Measurements from ENCODE around the gene SPOCD1. TPM values are rescaled to one million over a fixed set of nuclear protein-coding genes. Genes with fewer than 3 reads are reported as not detected.

SPOCD1 gene
- polyA plus RNA-seq, 3 donors = not detected

DNA sequence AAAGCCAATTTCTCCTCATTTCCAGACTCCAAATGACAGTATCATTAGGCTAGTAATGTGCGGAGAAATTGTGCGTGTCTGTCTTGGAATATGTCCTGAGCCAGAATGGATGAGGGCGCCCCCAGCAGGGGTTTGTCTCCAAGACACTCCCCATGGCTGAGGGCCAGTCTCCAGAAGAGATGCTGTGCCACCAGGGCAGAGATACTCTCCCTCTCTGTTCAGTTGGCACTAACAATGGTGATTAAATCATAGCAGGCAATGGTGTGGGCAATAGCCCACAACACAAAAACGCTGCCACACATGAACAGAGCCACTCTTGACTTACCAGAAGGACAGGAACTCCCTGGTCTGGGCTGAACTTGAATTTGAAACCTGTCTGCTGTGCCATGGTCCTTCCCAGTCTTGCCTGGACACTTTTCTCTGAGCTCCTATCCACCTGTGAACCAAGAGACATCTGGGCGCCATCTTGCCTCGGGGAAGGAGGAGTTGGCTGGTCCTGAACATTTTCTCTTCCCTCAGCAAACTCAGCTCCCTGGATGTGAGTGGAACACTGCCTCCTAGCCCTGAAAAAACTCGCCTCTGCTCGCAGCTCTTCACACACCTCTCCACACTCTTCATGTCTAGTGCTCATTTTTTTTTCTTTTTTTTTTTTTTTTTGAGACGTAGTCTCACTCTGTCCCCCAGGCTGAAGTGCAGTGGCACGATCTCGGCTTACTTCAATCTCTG, 36.9 kb downstream of the SPOCD1 start:
- peaks cover 0 to 3% (median 0%) of the 10 kb centered on the region in 7 donors for H3K9me3 Mint-ChIP-seq
- no peak overlapping the region for H3K27ac ChIP-seq (ENCODE audit: low read depth in 1 of 2, low read length in 2 of 2)

DNA sequence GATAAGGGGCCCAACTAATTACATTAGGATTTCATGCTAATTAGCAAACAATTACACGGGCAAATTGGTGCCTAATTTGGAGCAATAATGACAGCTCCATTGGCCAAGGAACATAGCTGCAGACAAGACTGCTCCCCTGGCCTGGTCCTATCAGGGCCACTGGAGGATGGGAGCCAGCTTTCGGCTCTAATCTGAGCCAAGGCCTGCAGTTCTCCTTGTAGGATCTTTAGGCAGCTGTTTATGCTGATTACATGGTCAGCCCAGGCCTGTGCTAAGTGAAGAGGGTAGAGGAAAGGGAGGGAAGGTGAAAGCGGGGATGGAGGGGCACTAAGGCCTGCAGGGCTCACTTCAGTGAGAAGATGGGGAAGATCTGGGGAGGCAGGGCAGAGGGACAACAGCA, 39.3 kb downstream of the SPOCD1 start:
- H4K20me1 ChIP-seq (ENCODE audit: insufficient read depth, low read length) = no peaks in the 10 kb centered on the region
- peaks cover 11% of the 10 kb centered on the region for H3K4me1 Mint-ChIP-seq
- H3K27ac Mint-ChIP-seq = no peak overlapping the region
- no peak overlapping the region for H3K4me2 ChIP-seq (replicated peaks; ENCODE audit: extremely low read depth, low read length, poor library complexity, severe bottlenecking)
- H3K9ac ChIP-seq (ENCODE audit: insufficient read depth, low read length, poor library complexity, severe bottlenecking) = no peak overlapping the region
- H3K27me3 Mint-ChIP-seq (ENCODE audit: low read depth in 3 of 3) = peaks cover 49 to 60% (median 50%) of the 10 kb centered on the region in 3 donors
- no peak for DNase-seq
- intact Hi-C loops (cut with micrococcal nuclease) = no loop called here
- no peak overlapping the region for H3K27ac ChIP-seq (ENCODE audit: low read depth in 1 of 2, low read length in 2 of 2)
- H3K36me3 Mint-ChIP-seq = peaks cover 5 to 9% of the 10 kb centered on the region in 2 donors
- WGBS (ENCODE audit: insufficient coverage) = 93% methylated on average over 3 of the region's 3 CpGs
- H3K4me3 ChIP-seq (replicated peaks in 1 of 3; ENCODE audit: low read depth in 2 of 3, low read length in 3 of 3) = no peak overlapping the region
- peaks cover 0 to 20% of the 10 kb centered on the region in 2 donors for H3K9me3 ChIP-seq (replicated peaks in 1 of 2; ENCODE audit: control insufficient read depth in 1 of 2, insufficient read depth in 1 of 2, low read length in 2 of 2)
- H3K36me3 ChIP-seq (replicated peaks in 1 of 2; ENCODE audit: control insufficient read depth in 1 of 2, insufficient read depth in 2 of 2, low read length in 2 of 2) = no peaks in the 10 kb centered on the region
- no peak overlapping the region for H2AFZ ChIP-seq (ENCODE audit: insufficient read depth, low read depth, low read length, poor library complexity, severe bottlenecking)
- no peaks in the 10 kb centered on the region for H3K79me2 ChIP-seq (ENCODE audit: insufficient read depth, low read length)
- TF ChIP-seq, protein P1, sequence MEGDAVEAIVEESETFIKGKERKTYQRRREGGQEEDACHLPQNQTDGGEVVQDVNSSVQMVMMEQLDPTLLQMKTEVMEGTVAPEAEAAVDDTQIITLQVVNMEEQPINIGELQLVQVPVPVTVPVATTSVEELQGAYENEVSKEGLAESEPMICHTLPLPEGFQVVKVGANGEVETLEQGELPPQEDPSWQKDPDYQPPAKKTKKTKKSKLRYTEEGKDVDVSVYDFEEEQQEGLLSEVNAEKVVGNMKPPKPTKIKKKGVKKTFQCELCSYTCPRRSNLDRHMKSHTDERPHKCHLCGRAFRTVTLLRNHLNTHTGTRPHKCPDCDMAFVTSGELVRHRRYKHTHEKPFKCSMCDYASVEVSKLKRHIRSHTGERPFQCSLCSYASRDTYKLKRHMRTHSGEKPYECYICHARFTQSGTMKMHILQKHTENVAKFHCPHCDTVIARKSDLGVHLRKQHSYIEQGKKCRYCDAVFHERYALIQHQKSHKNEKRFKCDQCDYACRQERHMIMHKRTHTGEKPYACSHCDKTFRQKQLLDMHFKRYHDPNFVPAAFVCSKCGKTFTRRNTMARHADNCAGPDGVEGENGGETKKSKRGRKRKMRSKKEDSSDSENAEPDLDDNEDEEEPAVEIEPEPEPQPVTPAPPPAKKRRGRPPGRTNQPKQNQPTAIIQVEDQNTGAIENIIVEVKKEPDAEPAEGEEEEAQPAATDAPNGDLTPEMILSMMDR (IDR thresholded peaks at IDR 0.05) = no peak
- peaks cover 32 to 39% of the 10 kb centered on the region in 2 donors for H3K27me3 ChIP-seq (ENCODE audit: control insufficient read depth in 2 of 2, insufficient read depth in 2 of 2, low read length in 2 of 2)
- H3K4me1 ChIP-seq (ENCODE audit: control insufficient read depth in 1 of 2, insufficient read depth in 2 of 2, low read length in 2 of 2) = no peaks in the 10 kb centered on the region
- H3K9me3 Mint-ChIP-seq = peaks cover 0 to 16% (median 7%) of the 10 kb centered on the region in 7 donors
- no peak overlapping the region for H3K4me3 Mint-ChIP-seq

More for the DNA sequence above, 36.9 kb downstream of the SPOCD1 start:
- H3K27me3 ChIP-seq (ENCODE audit: control insufficient read depth in 2 of 2, insufficient read depth in 2 of 2, low read length in 2 of 2) = peaks cover 9 to 16% of the 10 kb centered on the region in 2 donors
- H3K27me3 Mint-ChIP-seq (ENCODE audit: low read depth in 3 of 3) = peaks cover 27 to 37% (median 31%) of the 10 kb centered on the region in 3 donors
- H3K27ac Mint-ChIP-seq = peak overlapping the region in 1 of 7 donors; percentile 33
- H3K4me1 Mint-ChIP-seq = no peaks in the 10 kb centered on the region
- no peaks in the 10 kb centered on the region for H3K4me1 ChIP-seq (ENCODE audit: control insufficient read depth in 1 of 2, insufficient read depth in 2 of 2, low read length in 2 of 2)
- TF ChIP-seq, protein P1 (IDR thresholded peaks at IDR 0.05) = no peak
- intact Hi-C loops (cut with micrococcal nuclease) = no loop called here
- H3K4me3 ChIP-seq (replicated peaks in 1 of 3; ENCODE audit: low read depth in 2 of 3, low read length in 3 of 3) = no peak overlapping the region
- H4K20me1 ChIP-seq (ENCODE audit: insufficient read depth, low read length) = no peaks in the 10 kb centered on the region
- no peak for DNase-seq
- H2AFZ ChIP-seq (ENCODE audit: insufficient read depth, low read depth, low read length, poor library complexity, severe bottlenecking) = no peak overlapping the region
- no peak overlapping the region for H3K4me2 ChIP-seq (replicated peaks; ENCODE audit: extremely low read depth, low read length, poor library complexity, severe bottlenecking)
- no peaks in the 10 kb centered on the region for H3K36me3 ChIP-seq (replicated peaks in 1 of 2; ENCODE audit: control insufficient read depth in 1 of 2, insufficient read depth in 2 of 2, low read length in 2 of 2)
- H3K79me2 ChIP-seq (ENCODE audit: insufficient read depth, low read length) = no peaks in the 10 kb centered on the region
- no peak overlapping the region for H3K4me3 Mint-ChIP-seq
- peaks cover 0 to under 1% of the 10 kb centered on the region in 2 donors for H3K9me3 ChIP-seq (replicated peaks in 1 of 2; ENCODE audit: control insufficient read depth in 1 of 2, insufficient read depth in 1 of 2, low read length in 2 of 2)
- no peaks in the 10 kb centered on the region for H3K36me3 Mint-ChIP-seq
- WGBS (ENCODE audit: insufficient coverage) = 88% methylated on average over 5 of the region's 11 CpGs
- no peak overlapping the region for H3K9ac ChIP-seq (ENCODE audit: insufficient read depth, low read length, poor library complexity, severe bottlenecking)

All from CD14-positive monocyte (primary cell).